Effector memory CD8-positive, alpha-beta T cell (primary cell): ENCODE results near the gene CBX2.

Source experiments
- ATAC-seq: fragments of 150-1000 bp; cut with Tn5 transposase; replicated peaks from 2 replicates; pipeline ENCODE4 v1.10.0; 2021; ENCODE audit warnings: mild to moderate bottlenecking, moderate library complexity
- DNase-seq, 3 experiments: peaks; one replicate each; pipeline ENCODE4 v3.0.0; 2021
- H3K27ac Mint-ChIP-seq, 2 donors: one replicate each; pipeline ENCODE4 v1.8.0; 2022; ENCODE audit warnings: mild to moderate bottlenecking in 2 of 2, mixed read lengths in 2 of 2, moderate library complexity in 2 of 2
- H3K27me3 Mint-ChIP-seq, 2 donors: one replicate each; pipeline ENCODE4 v1.8.0; 2022; ENCODE audit warnings: mixed read lengths in 2 of 2
- H3K36me3 Mint-ChIP-seq: one replicate; pipeline ENCODE4 v1.8.0; 2022; ENCODE audit warnings: mild to moderate bottlenecking, moderate library complexity, mixed read lengths; ENCODE audit not compliant: insufficient read depth
- H3K4me1 Mint-ChIP-seq, 2 donors: one replicate each; pipeline ENCODE4 v1.8.0; 2022; ENCODE audit warnings: low read depth in 2 of 2, mixed read lengths in 2 of 2
- H3K4me3 Mint-ChIP-seq, 2 donors: one replicate each; pipeline ENCODE4 v1.8.0; 2022; ENCODE audit warnings: mild to moderate bottlenecking in 2 of 2, mixed read lengths in 2 of 2, moderate library complexity in 2 of 2
- H3K9me3 Mint-ChIP-seq, 2 donors: one replicate each; pipeline ENCODE4 v1.8.0; 2022; ENCODE audit warnings: mixed read lengths in 2 of 2

CBX2 gene

DNA sequence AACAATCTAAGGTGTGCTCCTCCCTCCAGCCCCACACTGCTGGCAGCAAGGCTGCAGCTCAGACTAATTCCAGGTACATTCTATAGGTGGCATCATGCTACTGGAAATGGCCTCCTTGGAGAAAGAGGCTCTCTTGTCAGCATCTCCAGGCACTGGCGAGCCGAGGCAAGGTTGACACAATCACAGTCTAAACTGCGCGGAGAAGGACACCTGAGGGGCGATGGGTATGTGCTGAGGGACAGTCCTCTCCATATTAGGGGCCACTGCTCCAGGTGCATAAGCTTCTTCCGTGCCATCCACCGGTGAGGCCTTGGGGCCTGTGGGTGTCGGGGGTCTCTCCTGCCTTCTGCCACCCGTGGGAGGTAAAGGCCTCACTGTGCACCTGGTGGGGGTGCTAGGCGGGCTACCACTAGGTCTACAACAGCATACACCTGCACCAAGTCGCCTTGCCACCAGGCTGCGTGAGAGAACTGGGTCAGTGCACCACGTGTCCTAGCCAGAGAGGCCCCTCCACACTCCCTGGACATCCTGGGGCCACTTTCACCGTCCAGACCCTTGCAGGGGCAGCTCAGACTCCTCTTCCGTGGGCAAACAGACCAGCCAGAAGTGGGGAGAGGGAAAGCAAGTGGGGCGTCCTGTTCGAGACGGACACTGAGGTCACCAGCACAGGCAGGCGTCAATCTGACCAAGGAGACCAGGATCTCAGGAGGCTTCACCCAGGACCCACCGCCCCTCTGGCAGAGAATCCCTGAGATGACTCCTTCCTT lies 31.0 kb downstream of the CBX2 start:
- Mint-ChIP-seq H3K27me3 (peaks cover 70 to 88% of the 10 kb centered on the region in 2 donors), H3K27ac (no peak overlapping the region), H3K4me1 (peaks cover 22 to 29% of the 10 kb centered on the region in 2 donors), H3K4me3 (peak overlapping the region; percentile 33 to 43), H3K9me3 (no peaks in the 10 kb centered on the region), H3K36me3 (peaks cover 44% of the 10 kb centered on the region)
- no peak for DNase-seq
- ATAC-seq: no peak

DNA sequence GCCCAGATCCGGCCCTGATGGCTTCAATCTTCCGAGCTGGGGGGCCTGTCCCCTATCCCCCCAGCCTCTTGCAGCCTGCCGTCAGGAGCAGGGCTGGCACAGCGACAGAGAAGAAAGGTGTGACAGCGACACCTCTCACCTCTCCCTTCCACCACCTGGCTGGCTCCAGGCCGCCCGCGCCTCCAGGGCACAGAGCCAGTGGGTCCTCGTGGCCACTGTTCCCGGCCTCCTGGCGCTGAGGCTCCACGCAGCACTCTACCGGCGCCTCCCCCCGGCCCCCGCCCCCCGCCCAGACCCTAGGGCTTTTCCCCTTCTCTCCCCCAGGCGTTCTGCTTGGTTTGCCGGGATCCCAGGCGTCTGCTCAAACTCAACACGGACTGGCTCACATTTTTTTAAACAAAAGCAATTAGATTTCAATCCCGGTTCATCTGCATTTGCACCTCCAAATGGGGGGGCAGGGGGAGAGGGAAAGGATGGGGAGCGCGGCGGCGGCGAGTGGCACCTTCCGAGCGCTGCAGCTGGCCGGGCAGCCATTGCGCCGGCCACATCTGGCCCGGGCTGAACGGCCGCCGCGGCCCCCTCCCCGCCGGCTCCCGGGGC lies 31.7 kb downstream of the CBX2 start:
- peaks cover 71 to 88% of the 10 kb centered on the region in 2 donors for H3K27me3 Mint-ChIP-seq
- H3K4me3 Mint-ChIP-seq: peak overlapping the region in 1 of 2 donors; percentile 43
- ATAC-seq (no peak), DNase-seq (no peak)
- H3K9me3 Mint-ChIP-seq: no peaks in the 10 kb centered on the region
- H3K4me1 Mint-ChIP-seq: peaks cover 24 to 30% of the 10 kb centered on the region in 2 donors
- H3K36me3 Mint-ChIP-seq: peaks cover 42% of the 10 kb centered on the region
- H3K27ac Mint-ChIP-seq: no peak overlapping the region

DNA sequence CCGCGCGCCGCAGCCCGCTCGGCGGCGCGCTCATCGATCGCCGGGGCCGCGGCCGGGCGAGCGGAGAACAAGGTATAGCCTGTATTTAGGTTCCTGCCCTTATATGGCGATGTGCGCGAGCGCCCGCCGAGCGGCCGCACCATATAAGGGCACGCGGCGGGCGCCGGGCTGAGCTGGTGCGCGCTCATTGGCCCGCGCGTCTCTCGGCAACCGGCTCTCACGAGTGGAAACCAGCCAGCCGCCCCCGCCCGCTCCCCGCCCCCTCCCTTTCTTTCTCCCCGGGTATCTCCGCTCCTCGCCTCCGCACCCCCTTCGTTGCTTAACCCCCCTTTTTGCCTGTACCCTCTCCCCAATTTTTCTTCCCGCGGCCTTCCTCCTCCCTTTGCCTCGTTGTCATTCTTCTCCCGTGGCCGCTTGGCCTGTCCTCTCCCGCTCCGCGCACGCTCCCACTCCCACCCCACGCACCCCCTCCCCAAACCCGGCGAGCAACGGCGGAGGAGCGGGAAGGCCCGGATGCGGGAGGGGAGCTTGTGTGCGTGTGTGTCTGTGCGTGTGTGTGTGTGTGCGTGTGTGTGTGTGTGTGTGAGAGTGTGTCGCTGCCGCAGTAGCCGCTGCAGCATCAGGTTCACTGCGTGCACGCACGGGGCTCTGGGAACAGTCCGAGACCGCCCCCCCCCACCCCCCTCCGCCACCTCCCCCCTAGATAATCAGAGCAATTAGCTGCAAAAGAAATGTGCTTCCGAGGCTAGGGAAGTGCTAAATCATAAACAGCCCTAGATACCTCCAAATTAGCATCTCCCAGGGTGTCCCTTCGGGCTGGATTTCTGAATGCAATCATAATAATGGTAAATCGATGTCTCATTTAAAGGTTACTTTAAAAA lies 32.4 kb downstream of the CBX2 start:
- Mint-ChIP-seq H3K4me1 (peaks cover 19 to 29% of the 10 kb centered on the region in 2 donors), H3K9me3 (no peaks in the 10 kb centered on the region), H3K4me3 (peak overlapping the region; percentile 48 to 65), H3K27ac (peak overlapping the region; percentile 10 to 64), H3K27me3 (peaks cover 65 to 84% of the 10 kb centered on the region in 2 donors), H3K36me3 (peaks cover 39% of the 10 kb centered on the region)
- DNase-seq (peak; percentile 57 to 67 (median 62)), ATAC-seq (peak; percentile 90)

DNA sequence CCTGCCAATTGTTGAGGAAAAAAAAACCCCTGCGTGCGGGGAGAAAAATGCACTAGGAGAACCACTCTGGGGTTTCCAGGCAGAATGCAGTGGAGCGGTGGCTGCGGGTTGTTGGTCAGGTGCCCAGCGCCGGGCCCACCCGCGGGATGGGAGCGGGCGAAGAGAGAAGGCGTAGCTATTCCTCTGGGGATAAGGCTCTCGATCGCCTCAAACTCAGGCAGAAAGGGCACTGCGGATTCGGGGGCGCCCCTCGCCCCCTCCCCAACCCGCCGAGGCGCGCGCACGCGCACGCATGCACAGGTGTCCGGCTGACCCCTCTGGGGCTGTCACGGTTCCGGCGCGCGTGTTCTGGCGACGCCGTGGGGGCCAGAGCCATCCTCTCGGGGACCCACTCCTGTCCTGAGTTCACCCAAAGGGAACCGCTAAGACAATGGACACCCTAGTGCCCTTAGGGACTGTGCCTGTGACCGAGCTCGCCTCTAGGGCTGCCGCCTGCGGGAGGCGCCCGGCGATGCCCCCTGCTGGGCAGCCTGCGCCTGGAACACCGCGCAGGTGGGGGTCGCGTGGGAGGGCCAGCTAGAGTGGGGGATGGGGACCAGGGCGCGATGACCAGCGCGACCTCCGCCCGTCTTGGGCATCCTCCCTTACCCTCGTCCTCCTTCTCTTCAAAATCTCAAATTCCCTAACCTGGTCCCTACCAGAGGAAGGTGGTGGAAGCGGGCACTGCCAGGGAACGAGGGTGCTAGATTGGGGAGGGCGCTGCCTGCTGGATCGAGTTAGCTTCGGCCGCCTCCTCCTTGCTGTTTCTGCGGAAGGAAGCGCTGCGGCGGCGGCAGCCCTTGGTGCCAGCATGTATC lies 33.3 kb downstream of the CBX2 start:
- no peak for DNase-seq
- Mint-ChIP-seq H3K4me3 (peak overlapping the region; percentile 63 to 70), H3K36me3 (peaks cover 33% of the 10 kb centered on the region), H3K9me3 (no peaks in the 10 kb centered on the region), H3K27ac (peak overlapping the region; percentile 10 to 64), H3K4me1 (peaks cover 22 to 24% of the 10 kb centered on the region in 2 donors), H3K27me3 (peaks cover 62 to 81% of the 10 kb centered on the region in 2 donors)
- peak; percentile 13 for ATAC-seq

DNA sequence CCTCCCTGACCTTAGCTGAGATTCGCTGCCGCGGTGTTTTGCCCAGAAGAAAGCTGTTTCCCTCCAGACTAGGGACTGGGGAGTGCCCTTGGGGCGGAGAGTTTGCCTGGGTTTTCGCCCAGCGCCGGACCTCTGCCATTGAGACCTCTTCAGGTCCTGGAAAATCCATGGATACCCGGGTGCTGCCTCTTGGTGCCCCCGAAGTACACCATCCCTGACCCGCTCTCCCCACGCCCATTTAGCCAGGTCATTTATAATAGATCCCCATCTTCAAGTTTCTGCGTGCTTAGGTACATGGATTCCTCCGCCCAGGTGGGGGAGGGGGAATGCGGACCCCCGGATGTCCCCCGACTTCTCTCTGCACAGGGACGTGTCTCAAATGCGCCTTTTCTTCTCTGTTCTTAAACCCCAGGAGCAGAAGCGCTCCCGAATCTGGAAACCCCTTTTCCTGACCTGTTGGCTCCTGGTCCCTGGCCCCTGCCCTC lies 34.0 kb downstream of the CBX2 start:
- H3K27ac Mint-ChIP-seq: no peak overlapping the region
- no peak for ATAC-seq

DNA sequence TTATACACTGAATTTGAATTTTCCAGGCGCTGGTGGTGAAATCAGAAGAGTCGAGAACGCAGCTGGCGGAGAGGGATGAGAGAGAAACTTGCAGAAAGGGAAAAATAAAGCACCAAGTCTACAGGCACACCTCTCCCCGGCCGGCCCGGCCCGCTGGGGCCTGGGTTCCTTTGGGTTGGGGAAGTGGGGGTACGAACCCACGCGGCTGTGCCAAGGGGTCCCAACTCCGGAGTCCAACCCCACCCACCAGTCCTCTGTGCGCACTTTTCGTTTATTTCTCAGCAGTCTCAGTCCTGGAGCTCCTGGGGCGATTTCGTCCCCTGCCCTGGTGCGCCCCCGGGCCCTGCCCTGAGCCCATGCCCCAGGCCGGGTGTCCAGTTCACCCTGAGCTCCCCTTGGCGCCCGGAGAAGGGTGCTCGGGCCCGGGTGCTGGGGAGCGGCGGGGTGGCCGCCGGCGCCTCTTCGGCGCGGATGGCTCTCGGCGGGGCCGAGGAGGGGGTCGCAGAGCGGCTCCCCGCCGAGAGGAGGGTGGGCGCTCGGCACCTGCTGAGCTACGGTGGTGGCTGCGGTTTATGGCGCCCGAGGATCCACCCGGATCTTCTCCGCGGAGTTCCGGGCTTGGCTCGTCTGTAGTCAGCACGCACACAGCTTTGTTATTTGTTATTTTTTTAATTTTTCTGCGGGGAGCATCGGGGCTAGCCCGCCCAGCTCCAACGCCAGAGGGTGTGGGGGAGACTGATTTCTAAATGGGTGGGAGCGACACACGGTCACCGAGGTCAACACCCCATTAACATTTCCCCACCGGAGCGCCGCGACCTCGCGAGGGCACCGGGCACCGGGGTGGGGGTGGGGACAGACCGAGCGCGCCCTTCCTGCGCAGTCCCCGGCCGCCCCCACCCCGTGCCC lies 34.7 kb downstream of the CBX2 start:
- Mint-ChIP-seq H3K4me1 (peaks cover 21 to 24% of the 10 kb centered on the region in 2 donors), H3K9me3 (no peaks in the 10 kb centered on the region), H3K36me3 (peaks cover 27% of the 10 kb centered on the region), H3K27me3 (peaks cover 55 to 81% of the 10 kb centered on the region in 2 donors), H3K4me3 (peak overlapping the region; percentile 63 to 70), H3K27ac (no peak overlapping the region)
- no peak for DNase-seq
- ATAC-seq: no peak

More for the DNA sequence above, 34.0 kb downstream of the CBX2 start:
- no peak for DNase-seq
- Mint-ChIP-seq H3K27me3 (peaks cover 59 to 81% of the 10 kb centered on the region in 2 donors), H3K36me3 (peaks cover 29% of the 10 kb centered on the region), H3K4me1 (peaks cover 21 to 24% of the 10 kb centered on the region in 2 donors), H3K4me3 (peak overlapping the region; percentile 63 to 70), H3K9me3 (no peaks in the 10 kb centered on the region)

DNA sequence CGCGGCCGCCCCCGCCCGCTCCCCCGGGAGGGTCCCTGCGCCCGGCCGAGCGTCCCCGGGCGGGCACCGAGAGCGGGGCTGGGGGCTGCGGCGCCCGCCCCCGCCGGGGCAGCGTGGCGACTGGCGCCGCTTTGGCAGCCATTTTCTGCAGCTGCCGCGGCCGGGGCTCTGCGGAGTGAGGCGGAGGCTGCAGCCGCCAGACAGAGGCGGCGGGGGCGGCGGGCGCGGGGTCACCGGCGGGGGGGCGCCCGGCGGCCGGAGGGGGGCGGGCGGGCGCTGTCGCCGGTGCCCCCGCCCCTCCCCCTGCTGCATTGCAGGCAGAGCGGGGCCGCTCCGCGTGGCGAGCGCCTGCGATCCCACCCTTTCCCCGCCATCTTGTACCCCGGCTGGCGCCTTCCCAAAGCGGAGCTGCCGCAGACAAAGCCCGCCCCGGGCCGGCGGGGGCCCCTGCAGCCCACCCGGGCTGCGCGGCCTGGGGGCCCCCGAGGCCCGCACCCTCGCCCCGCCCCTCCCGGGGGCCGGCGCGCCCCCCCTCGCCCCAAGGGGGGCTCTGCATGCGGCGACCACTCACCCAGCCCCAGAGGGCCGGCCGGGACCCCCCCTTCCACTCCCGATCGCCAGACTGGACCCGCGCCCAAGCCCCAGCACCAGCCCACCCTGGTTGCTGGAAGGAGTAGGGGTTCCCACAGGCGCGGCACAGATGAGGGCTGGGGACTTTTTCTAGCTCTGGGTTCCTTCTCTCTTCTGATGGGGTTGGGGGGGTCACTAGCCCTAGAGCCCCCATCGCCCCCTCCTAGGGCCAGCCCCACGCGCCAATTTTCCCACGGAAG lies 35.6 kb downstream of the CBX2 start:
- no peak for ATAC-seq
- H3K27me3 Mint-ChIP-seq: peaks cover 48 to 80% of the 10 kb centered on the region in 2 donors
- H3K9me3 Mint-ChIP-seq: no peaks in the 10 kb centered on the region
- H3K4me1 Mint-ChIP-seq: peaks cover 21 to 24% of the 10 kb centered on the region in 2 donors
- no peak for DNase-seq
- H3K27ac Mint-ChIP-seq: peak overlapping the region in 1 of 2 donors; percentile 84
- peaks cover 27% of the 10 kb centered on the region for H3K36me3 Mint-ChIP-seq
- peak overlapping the region; percentile 69 to 76 for H3K4me3 Mint-ChIP-seq

DNA sequence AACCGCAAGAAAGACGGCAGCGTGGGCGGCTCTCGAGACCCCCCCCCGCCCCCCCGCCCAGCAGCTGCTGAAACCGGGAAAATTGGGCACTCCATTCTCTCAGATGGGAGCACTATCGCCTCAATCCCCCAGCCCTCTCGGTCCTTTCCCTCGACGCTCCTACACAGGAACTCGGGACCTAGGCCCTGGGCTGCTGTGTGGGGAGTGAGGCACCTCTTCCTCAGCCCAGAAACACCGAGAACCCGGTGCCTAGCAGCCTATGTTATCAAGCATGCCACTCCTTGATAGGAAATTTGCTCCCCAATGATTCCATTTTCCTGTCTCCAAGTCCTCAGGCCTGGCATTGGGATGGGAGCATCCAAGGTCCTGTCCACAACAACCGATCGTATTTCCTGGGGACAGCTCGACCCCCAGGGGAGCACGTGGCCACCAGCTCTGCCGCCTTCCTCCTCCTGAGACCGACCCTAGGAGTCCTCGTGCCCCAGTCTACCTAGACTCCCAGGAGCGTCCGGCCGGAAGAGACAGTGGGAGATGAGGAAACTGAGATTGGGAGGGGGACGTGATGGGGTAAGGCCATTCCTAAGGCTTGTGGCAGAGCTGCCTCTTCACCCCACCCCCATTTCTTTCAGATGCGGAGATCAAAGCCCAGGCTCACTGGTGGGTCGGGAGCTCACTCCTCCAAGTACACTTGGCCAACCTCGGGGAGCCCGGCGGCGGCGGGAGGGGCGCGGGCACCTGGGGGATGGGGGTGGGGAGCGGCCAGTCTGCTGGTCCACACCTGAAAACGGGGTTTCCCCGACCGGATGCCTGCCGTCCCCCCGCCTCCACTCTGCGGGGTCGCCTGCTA lies 36.4 kb downstream of the CBX2 start:
- H3K36me3 Mint-ChIP-seq: peaks cover 22% of the 10 kb centered on the region
- ATAC-seq (no peak), DNase-seq (no peak)
- peaks cover 21% of the 10 kb centered on the region in 2 donors for H3K4me1 Mint-ChIP-seq
- peaks cover 40 to 80% of the 10 kb centered on the region in 2 donors for H3K27me3 Mint-ChIP-seq
- H3K27ac Mint-ChIP-seq: peak overlapping the region; percentile 65 to 84
- no peaks in the 10 kb centered on the region for H3K9me3 Mint-ChIP-seq
- peak overlapping the region; percentile 69 to 76 for H3K4me3 Mint-ChIP-seq

DNA sequence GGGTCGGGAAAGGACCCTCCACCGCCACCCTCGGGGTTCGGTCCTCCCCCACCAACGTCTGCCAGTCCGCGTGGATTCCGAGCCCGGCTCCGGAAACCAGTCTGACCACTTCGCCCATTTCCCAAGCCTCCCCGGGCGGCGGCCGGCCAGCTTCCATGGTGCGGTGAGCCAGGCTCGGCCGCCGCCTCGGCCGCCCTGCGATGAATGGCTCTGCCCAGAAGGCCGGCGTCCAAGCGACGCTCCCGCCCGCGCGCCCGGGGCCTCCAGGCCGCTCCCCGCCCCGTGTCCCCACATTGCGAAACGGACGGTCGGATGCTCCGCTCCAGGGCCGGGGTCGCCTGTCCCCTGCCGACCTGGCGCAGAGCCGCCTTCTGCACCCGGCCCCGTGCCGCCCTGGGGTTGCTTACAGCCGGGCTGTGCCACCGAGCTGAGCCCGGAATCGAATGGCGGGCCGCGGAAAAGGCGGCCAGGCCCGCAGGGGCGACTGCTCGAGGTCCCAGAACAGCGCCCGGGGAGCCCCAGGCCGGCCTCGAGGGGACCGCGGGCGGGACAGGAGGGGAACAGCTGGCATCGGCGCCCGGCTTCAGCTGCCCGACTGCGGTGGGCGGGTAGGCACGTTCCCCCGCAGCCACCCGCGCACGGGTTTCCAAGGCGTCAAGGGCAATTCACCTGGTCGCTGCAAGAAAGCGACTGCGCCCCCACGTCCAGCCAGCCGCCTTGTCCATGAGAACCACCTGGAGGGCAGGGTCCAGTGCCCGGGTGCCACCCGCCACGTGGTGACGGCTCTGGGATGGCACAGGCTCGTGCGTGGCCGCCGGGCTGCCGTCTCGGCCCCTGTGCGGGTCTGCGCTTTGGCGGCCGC lies 37.3 kb downstream of the CBX2 start:
- Mint-ChIP-seq H3K9me3 (no peaks in the 10 kb centered on the region), H3K4me3 (peak overlapping the region in 1 of 2 donors; percentile 76), H3K36me3 (peaks cover 21% of the 10 kb centered on the region), H3K4me1 (peaks cover 19 to 21% of the 10 kb centered on the region in 2 donors), H3K27ac (peak overlapping the region in 1 of 2 donors; percentile 84), H3K27me3 (peaks cover 37 to 80% of the 10 kb centered on the region in 2 donors)
- DNase-seq (no peak), ATAC-seq (no peak)
